ENCODE measurements around the gene AATF.
"Not testable (repeated sequence)": the region's sequence is repeated elsewhere in the genome, so short reads cannot be mapped to it uniquely, and the experiment has no call there.

AATF gene

DNA sequence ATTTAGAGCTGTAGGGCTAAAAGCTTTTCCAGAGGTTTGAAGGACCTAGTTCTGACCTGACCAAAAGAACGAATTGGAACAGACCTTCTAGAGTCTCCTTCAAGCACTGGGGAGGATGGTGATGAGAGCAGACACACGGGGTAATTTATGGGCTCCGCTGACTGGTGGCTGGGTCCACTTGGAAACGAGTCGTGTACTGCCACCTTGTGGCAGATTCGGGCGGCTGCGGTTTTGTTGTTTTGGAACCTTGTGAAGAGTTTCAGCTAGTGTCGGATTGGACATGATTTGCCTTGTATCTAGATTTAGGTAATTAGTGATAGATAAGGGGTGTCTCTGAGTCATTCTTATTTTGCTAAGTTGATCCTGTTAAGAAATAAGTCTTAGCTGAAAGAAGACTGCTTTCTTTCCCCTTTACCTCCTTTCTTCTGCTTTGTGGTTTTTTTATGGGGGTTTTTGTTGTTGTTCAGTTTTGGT, 98.9 kb downstream of the AATF start:
- DNase-seq (ENCODE audit: low spot score), result peak; percentile 77

- no peak for DNase-seq (ENCODE audit: low spot score)
Observed at GRCh38 chr17:37048811-37049210, 100.1 kb downstream of the AATF start.

DNA sequence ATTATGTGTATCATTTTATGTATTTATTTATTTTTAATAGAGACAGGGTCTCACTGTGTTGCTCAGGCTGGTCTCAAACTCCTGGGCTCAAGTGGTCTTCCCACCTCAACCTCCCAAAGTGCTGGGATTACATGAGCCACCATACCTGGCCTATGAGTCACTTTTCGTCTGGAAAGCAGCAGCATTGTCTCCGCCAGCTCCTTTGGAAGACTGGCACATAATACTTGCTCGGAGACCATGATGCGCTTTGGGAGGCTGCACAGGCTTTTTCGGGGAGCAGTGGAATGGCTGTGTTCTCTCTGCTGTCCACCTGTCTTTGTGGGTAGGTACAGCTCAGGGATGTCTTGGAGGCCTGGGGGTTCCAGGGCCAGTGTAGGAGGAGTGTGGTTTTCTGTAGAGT, 102.2 kb downstream of the AATF start:
- DNase-seq (ENCODE audit: low spot score), result no peak

- DNase-seq (ENCODE audit: low spot score), result no peak
Observed at GRCh38 chr17:37051381-37051780, 102.6 kb downstream of the AATF start.

DNA sequence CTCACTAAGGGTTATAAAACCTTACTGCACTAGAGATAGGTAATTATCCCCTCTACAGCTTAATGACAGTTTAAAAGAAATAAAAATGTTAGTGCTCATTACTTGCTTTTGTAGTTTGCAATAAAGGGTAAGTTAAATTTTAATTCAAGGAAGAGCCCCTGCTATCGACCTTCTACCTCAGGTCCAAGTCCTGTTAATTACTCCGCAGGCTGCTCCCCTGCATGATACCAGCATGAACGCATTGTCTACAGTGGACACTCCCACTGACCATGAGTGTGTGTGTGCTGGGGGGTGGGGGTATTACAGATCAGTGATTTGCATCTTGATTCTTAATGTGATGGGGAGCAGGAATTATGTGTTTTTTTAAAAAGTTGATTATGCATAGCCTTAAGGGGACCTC, 103.1 kb downstream of the AATF start:
- no peak for DNase-seq (ENCODE audit: low spot score)

DNA sequence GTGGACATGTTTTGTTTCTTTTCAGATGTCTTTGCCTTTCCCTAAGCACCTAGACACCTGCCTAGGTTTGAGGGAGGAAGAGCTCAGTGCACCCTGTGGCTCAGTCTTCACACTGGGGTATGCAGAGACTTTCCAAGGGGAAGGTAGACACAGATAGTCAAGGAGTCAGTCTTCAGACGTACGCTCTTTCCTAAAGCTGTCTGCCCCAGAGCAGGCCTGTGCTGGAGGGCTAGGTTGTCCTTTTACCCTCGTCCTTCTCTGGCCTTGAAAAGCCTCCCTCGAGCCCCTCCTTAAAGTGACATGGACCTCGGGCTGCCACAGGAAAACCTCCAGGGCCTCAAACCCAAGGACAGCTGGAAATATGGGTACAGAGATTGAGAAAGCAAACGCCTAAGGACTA, 103.7 kb downstream of the AATF start:
- DNase-seq (ENCODE audit: low spot score), result no peak

GRCh38 chr17:37054894-37055293, 106.1 kb downstream of the AATF start:
- DNase-seq (ENCODE audit: low spot score), result no peak

DNA sequence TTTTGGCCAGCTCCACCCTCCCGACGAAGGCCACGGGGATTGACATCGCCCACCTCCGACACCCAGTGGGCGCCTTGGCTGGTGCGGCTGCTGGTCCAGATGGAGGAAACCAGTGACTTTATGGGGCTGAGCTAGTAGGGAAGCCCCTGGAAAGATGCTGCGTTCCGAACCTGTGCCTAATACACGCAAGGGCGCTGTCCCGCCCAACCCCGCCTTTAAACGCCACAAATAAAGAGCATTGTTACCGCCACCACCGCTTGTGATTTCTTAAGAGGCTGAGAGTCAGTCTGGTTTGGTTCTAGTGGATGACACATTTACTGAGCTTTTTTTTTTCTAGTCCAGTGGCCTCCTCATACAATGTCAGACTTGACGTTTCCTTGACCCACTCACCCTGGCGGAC, 107.9 kb downstream of the AATF start:
- DNase-seq (ENCODE audit: low spot score), result no peak

- no peak for DNase-seq (ENCODE audit: low spot score)
Observed at GRCh38 chr17:37059493-37059892, 110.7 kb downstream of the AATF start.

GRCh38 chr17:37060094-37060493, 111.3 kb downstream of the AATF start:
- DNase-seq (ENCODE audit: low spot score), result no peak

GRCh38 chr17:37060928-37061327, 112.2 kb downstream of the AATF start:
- no peak for DNase-seq (ENCODE audit: low spot score)

DNA sequence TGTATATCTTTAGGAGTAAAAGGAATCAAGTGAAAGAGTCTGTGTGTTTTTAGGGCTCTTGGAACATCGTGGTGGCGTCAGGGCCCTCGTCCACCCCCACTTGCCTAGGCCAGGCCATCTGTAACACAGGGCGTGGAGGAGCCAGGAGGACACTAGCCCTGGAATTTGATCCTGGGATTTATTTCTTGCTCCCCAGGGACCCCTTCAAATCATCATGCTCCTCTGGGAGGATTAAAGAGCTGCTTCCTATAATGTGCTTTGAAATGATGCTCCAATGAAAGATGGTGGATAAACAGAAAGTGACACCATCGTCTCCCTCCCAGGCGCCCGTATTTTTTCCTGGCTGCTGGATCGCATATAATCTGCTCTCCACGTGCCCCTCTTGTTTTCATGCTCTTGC, 113.3 kb downstream of the AATF start:
- no peak for DNase-seq (ENCODE audit: low spot score)

DNA sequence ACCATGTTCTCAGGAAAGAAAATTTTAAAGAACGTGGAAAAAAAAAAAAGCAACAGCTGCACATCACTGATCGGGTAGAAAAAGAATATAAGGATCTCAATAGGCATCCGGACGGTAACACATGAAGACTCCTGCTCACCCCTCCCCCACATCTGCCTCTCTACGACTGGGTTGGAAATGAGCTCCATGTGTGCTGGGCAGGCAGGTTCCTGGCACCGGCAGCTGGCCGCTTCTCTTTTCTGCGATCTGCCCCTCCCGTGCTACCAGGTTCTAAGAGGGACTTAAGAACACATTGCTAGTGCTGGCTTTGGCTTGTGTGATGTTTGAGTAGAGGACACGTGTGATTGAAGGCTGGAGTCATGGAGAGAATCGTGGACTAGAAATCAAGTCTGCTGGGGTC, 115.5 kb downstream of the AATF start:
- DNase-seq (ENCODE audit: low spot score), result no peak

- no peak for DNase-seq (ENCODE audit: low spot score)
Observed at GRCh38 chr17:37064956-37065355, 116.2 kb downstream of the AATF start.

- DNase-seq (ENCODE audit: low spot score), result no peak
Observed at GRCh38 chr17:37065486-37066321, 117.0 kb downstream of the AATF start.

DNA sequence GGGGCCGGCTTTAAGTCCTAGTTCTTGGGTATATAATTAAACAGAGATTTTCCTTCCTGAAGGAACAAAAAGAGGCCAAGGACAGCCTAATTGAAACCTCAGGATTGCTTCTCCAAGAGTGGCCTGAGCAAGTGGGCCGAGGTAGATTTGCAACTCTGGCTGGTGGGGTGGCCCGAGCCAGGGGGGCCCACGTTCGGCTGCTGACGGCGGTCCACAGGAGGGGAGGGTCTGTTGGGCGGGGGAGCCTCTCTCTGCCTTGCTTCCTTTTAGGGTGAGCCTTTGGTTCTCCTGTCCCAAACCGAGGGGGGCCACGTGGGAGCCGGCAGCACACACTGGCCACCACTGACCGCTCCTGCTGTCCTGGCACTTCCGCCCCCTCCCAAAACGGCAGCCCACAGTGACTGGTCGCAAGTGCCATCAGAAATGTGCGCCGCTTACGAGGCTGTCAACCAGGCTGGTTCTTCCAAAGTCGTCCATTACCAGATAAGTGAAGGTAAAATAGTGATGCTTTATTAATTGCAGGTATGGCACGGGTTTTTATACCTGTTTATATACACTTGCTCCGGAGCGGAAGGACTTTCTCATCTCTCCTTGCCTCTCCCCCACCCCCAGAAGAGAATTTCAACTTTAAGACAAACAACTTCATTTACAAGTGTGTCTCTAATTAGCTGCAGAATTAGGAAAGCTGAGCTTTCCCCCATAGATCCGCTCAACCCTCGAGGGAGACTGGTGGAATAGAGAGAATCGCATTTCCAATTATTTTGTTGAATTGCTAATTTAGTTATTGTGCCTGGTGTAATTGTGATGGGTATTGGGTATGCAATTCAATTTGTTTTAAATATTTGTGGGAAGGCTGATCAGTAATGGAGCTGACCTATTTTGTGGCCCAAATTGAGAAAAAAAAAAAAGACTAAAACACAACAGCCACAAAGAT, 117.8 kb downstream of the AATF start:
- no peak for DNase-seq (ENCODE audit: low spot score)

DNA sequence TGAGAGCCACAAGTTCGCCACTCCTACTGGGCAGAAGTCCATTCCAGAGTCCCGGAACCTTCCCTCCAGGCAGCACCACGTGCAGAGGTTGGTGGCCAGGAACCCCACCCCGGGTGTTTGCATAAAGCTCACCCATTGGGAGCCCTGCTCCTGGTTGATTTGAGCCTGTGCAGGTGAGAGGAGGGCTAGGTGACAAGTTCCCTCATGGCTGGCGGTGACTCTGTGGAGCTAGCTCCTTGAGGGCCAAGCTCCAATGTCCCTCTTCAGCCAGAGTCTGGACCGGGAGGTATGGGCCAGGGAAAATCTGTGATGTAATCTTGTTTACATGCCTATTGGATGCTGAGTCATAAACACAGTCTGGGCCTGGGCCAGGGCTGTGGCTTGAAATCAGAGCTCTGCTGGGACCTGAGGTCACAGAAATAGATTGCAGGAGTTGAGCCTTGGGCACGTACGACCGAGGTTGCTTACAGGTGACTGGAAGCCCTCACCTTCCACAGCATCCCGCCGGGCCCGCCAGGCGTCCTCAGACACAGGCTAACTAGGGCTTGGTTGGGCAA, 118.9 kb downstream of the AATF start:
- peak; percentile 50 for DNase-seq (ENCODE audit: low spot score)

DNA sequence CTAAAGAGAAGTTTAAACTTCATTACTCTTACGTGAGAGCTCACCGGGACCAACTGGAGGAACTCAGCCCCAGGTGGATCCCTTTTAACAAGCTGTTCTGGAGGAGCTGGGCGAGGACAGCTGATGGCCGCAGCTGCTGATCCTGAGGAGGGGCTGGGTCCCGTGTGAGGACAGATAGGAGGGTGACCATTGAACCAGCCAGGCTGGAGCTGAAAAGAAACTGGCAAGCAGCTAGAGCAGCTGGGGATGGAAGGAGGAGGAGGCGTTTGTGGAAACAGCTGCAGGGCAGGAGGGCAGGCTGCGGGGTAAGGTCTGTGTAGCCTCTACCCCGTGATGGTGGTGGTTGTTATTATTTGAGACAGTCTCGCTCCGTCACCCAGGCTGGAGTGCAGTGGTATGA, 119.5 kb downstream of the AATF start:
- DNase-seq (ENCODE audit: low spot score), result no peak

DNA sequence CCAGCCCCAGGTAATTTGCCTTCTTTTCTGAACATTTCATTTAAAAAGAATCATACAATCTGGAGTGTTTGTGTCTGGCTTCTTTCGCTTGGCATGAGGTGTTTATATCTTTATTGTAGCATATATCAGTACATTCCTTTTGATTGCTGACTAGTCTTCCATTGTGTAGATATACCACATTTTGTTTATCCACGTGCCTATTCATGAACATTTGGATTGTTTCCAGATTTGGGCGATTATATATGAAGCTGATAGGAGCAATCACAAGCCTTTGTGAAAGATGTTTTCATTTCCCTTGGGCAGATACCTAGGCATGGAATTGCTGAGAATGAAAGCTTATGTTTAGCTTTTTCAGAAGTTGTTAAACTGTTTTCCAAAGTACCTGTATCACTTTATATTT, 120.3 kb downstream of the AATF start:
- no peak for DNase-seq (ENCODE audit: low spot score)

- DNase-seq (ENCODE audit: low spot score), result not testable (repeated sequence)
Observed at GRCh38 chr17:37073464-37073863, 124.7 kb downstream of the AATF start.

DNA sequence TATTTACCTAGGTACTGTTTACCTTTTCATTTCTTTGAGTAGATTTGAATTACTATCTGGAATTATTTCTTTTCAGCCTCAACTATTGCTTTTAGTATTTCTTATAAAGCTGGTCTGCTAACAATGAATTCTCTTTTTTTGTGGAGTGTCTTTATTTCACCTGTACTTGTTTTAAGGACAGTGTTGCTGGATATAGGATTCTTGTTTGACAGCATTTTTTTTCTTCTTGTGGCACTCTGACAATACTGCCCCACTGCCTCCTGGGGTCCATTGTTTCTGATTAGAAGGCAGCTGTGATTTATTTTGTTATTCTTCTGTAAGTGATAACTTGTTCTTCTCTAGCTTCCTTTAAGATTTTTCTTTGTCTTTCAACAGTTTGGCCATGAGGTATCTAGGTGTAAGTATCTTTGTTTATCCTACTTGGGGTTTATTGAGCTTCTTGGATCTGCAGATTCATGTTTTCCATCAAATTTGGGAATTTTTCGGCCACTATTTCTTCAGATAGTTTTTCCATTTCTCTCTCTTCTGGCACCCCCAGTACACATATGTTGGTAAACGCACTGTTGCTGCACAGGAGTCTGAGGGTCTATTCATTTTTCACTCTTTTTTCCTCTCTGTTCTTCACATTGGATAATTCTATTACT, 130.4 kb downstream of the AATF start:
- DNase-seq (ENCODE audit: low spot score), result no peak

GRCh38 chr17:37079735-37080134, 131.0 kb downstream of the AATF start:
- no peak for DNase-seq (ENCODE audit: low spot score)

Measured in HuH-7 (cell line).